Measurements from ENCODE around the gene CDH4. TPM values are rescaled to one million over a fixed set of nuclear protein-coding genes. Genes with fewer than 3 reads are reported as not detected.

CDH4 gene
- polyA plus RNA-seq, 1 experiment = 1.5 TPM

- Histone ChIP-seq H3K27me3 (ENCODE audit: control insufficient read depth, insufficient read depth, low read length) (no peaks in the 10 kb centered on the region), H3K4me3 (ENCODE audit: low read depth, low read length) (no peak overlapping the region), H3K36me3 (ENCODE audit: control insufficient read depth, insufficient read depth, low read length) (no peaks in the 10 kb centered on the region)
- no peak for TF ChIP-seq CTCF (IDR thresholded peaks at IDR 0.05; ENCODE audit: insufficient read depth, low read depth, low read length)
- ChIA-PET CTCF (interaction anchor here (0.6 kb wide), 1 partner anchor 705 kb away, joined by 3 read pairs; no protein-coding TSS in a partner anchor), POLR2A (no interaction called here)
- DNase-seq (ENCODE audit: low read depth) = no peak
Observed at GRCh38 chr20:61753987-61754956, 502.2 kb downstream of the CDH4 start.

- Histone ChIP-seq H3K27me3 (ENCODE audit: control insufficient read depth, insufficient read depth, low read length) (no peaks in the 10 kb centered on the region), H3K4me3 (ENCODE audit: low read depth, low read length) (no peak overlapping the region), H3K36me3 (ENCODE audit: control insufficient read depth, insufficient read depth, low read length) (no peaks in the 10 kb centered on the region)
- CTCF ChIA-PET = no interaction called here
- DNase-seq (ENCODE audit: low read depth) = no peak
- no peak for TF ChIP-seq CTCF (IDR thresholded peaks at IDR 0.05; ENCODE audit: insufficient read depth, low read depth, low read length)
- POLR2A ChIA-PET = no interaction called here
Observed at GRCh38 chr20:61754976-61755778, 503.1 kb downstream of the CDH4 start.

- no peak for TF ChIP-seq CTCF (IDR thresholded peaks at IDR 0.05; ENCODE audit: insufficient read depth, low read depth, low read length)
- Histone ChIP-seq H3K36me3 (ENCODE audit: control insufficient read depth, insufficient read depth, low read length) (no peaks in the 10 kb centered on the region), H3K27me3 (ENCODE audit: control insufficient read depth, insufficient read depth, low read length) (no peaks in the 10 kb centered on the region), H3K4me3 (ENCODE audit: low read depth, low read length) (no peak overlapping the region)
- ChIA-PET POLR2A (no interaction called here), CTCF (no interaction called here)
- no peak for DNase-seq (ENCODE audit: low read depth)
Observed at GRCh38 chr20:61755971-61756845, 504.1 kb downstream of the CDH4 start.

- POLR2A ChIA-PET = no interaction called here
- Histone ChIP-seq H3K27me3 (ENCODE audit: control insufficient read depth, insufficient read depth, low read length) (no peaks in the 10 kb centered on the region), H3K36me3 (ENCODE audit: control insufficient read depth, insufficient read depth, low read length) (no peaks in the 10 kb centered on the region), H3K4me3 (ENCODE audit: low read depth, low read length) (no peak overlapping the region)
- CTCF ChIA-PET = no interaction called here
- no peak for DNase-seq (ENCODE audit: low read depth)
- no peak for TF ChIP-seq CTCF (IDR thresholded peaks at IDR 0.05; ENCODE audit: insufficient read depth, low read depth, low read length)
Observed at GRCh38 chr20:61756966-61757677, 505.1 kb downstream of the CDH4 start.

Measured in BJ (cell line).